SK-N-SH treated with all-trans-retinoic acid at 6 μM for 48 hours (cell line): ENCODE results near the gene CCBE1.

ENCODE experiments used
- ISL1 ChIP-seq: fragments of 250-450 bp; sonication (Bioruptor Pico); IDR thresholded peaks from 2 replicates; pipeline ENCODE4 v2.1.2; 2022; ENCODE audit warnings: mild to moderate bottlenecking, moderate library complexity
- OSR1 ChIP-seq: fragments of 250-450 bp; sonication (Bioruptor Pico); IDR thresholded peaks from 2 replicates; pipeline ENCODE4 v1.8.0; 2022; ENCODE audit warnings: moderate library complexity, mild to moderate bottlenecking, inconsistent platforms

DNA sequence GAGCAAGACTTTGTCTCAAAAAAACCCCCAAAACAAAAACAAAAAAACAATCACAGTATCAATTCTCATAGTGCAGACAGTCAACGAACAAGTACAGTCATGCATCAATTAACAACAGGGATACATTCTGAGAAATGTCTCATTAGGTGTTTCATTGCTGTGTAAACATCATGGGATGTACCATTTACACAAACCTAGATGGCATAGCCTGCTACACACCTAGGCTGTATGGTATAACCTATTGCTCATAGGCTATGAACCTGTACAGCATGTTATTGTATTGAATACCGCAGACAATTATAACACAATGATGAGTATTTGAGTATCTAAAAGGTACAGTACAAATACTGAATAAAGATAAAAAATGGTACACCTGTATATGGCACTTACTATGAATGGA lies 270.4 kb downstream of the CCBE1 start:
- TF ChIP-seq OSR1 (CRISPR knock-in tag) (no peak), ISL1 (CRISPR knock-in tag) (no peak)
